ENCODE data around the gene DDX10. TPM values are rescaled to one million over a fixed set of nuclear protein-coding genes. Genes with fewer than 3 reads are reported as not detected.

Gene DDX10
- total RNA-seq, 2 donors from 2014 or later = 12.6 to 17.6 TPM

- DNase-seq = no peak
These were observed 300.6 kb downstream of the DDX10 start for GRCh38 chr11:108965306-108966001.

GRCh38 chr11:108966206-108966605, 301.3 kb downstream of the DDX10 start:
- Histone ChIP-seq H3K27ac (no peak overlapping the region), H3K36me3 (no peaks in the 10 kb centered on the region), H3K9me3 (no peaks in the 10 kb centered on the region), H3K4me3 (no peak overlapping the region), H3K4me1 (no peaks in the 10 kb centered on the region), H3K9ac (ENCODE audit: low read depth in 2 of 2, low read length in 2 of 2) (no peak overlapping the region), H3K27me3 (no peaks in the 10 kb centered on the region)
- DNase-seq = no peak
- intact Hi-C loops (cut with DNase I) = no loop called here
- TF ChIP-seq CTCF (IDR thresholded peaks at IDR 0.05) = no peak

More at GRCh38 chr11:108965306-108966001, 300.6 kb downstream of the DDX10 start:
- TF ChIP-seq CTCF (IDR thresholded peaks at IDR 0.05) = no peak
- intact Hi-C loops (cut with DNase I) = no loop called here
- no peak overlapping the region for H3K9ac ChIP-seq (ENCODE audit: low read depth in 2 of 2, low read length in 2 of 2)
- no peak overlapping the region for H3K27ac ChIP-seq
- no peaks in the 10 kb centered on the region for H3K4me1 ChIP-seq
- H3K9me3 ChIP-seq = no peaks in the 10 kb centered on the region
- no peaks in the 10 kb centered on the region for H3K36me3 ChIP-seq
- H3K27me3 ChIP-seq = no peaks in the 10 kb centered on the region
- no peak overlapping the region for H3K4me3 ChIP-seq

GRCh38 chr11:108966978-108967377, 302.1 kb downstream of the DDX10 start:
- intact Hi-C loops (cut with DNase I) = no loop called here
- no peak for DNase-seq
- no peak for TF ChIP-seq CTCF (IDR thresholded peaks at IDR 0.05)
- H3K27me3 ChIP-seq = no peaks in the 10 kb centered on the region
- H3K27ac ChIP-seq = no peak overlapping the region
- no peaks in the 10 kb centered on the region for H3K36me3 ChIP-seq
- no peaks in the 10 kb centered on the region for H3K9me3 ChIP-seq
- H3K9ac ChIP-seq (ENCODE audit: low read depth in 2 of 2, low read length in 2 of 2) = no peak overlapping the region
- no peaks in the 10 kb centered on the region for H3K4me1 ChIP-seq
- no peak overlapping the region for H3K4me3 ChIP-seq

- no peak overlapping the region for H3K27ac ChIP-seq
- intact Hi-C loops (cut with DNase I) = no loop called here
- H3K4me1 ChIP-seq = no peaks in the 10 kb centered on the region
- H3K9ac ChIP-seq (ENCODE audit: low read depth in 2 of 2, low read length in 2 of 2) = no peak overlapping the region
- H3K4me3 ChIP-seq = no peak overlapping the region
- no peaks in the 10 kb centered on the region for H3K36me3 ChIP-seq
- TF ChIP-seq CTCF (IDR thresholded peaks at IDR 0.05) = no peak
- H3K9me3 ChIP-seq = no peaks in the 10 kb centered on the region
- no peaks in the 10 kb centered on the region for H3K27me3 ChIP-seq
- DNase-seq = no peak
These were observed 302.7 kb downstream of the DDX10 start for GRCh38 chr11:108967571-108967970.

- intact Hi-C loops (cut with DNase I) = no loop called here
- no peak for DNase-seq
- no peaks in the 10 kb centered on the region for H3K4me1 ChIP-seq
- no peaks in the 10 kb centered on the region for H3K36me3 ChIP-seq
- TF ChIP-seq CTCF (IDR thresholded peaks at IDR 0.05) = no peak
- no peak overlapping the region for H3K4me3 ChIP-seq
- no peaks in the 10 kb centered on the region for H3K9me3 ChIP-seq
- H3K27me3 ChIP-seq = no peaks in the 10 kb centered on the region
- no peak overlapping the region for H3K9ac ChIP-seq (ENCODE audit: low read depth in 2 of 2, low read length in 2 of 2)
- no peak overlapping the region for H3K27ac ChIP-seq
These were observed 305.5 kb downstream of the DDX10 start for GRCh38 chr11:108970221-108970991.

All from colonic mucosa (tissue), 4 donors.